ENCODE results near the gene ZNF865.

- no peak for TF ChIP-seq CTCF (conservative IDR thresholded peaks at IDR 0.05; ENCODE audit: low read depth, low read length)
- TF ChIP-seq MAFK (IDR thresholded peaks at IDR 0.05; ENCODE audit: low read depth, low read length), result no peak
- TF ChIP-seq USF2 (IDR thresholded peaks at IDR 0.05; ENCODE audit: low read depth, low read length), result no peak
- no peak for TF ChIP-seq POLR2A (IDR thresholded peaks at IDR 0.05; ENCODE audit: low read depth, low read length)
- no peak for TF ChIP-seq MAZ (IDR thresholded peaks at IDR 0.05; ENCODE audit: borderline replicate concordance, low read depth, low read length)
- no peak for TF ChIP-seq BHLHE40 (IDR thresholded peaks at IDR 0.05; ENCODE audit: low read depth, low read length)
- no peak for TF ChIP-seq RCOR1 (IDR thresholded peaks at IDR 0.05; ENCODE audit: insufficient replicate concordance, low read length)
- TF ChIP-seq MXI1 (IDR thresholded peaks at IDR 0.05; ENCODE audit: borderline replicate concordance, low read depth, low read length), result no peak
- no peak for TF ChIP-seq SMC3 (IDR thresholded peaks at IDR 0.05; ENCODE audit: low read depth, low read length)
- TF ChIP-seq RAD21 (IDR thresholded peaks at IDR 0.05; ENCODE audit: low read length), result no peak
- TF ChIP-seq CHD1 (IDR thresholded peaks at IDR 0.05; ENCODE audit: low read depth, low read length), result no peak
- no peak for TF ChIP-seq CEBPB (IDR thresholded peaks at IDR 0.05; ENCODE audit: low read depth, low read length)
- no peak for TF ChIP-seq RFX5 (IDR thresholded peaks at IDR 0.05; ENCODE audit: low read depth, low read length)
- TF ChIP-seq ELK1 (IDR thresholded peaks at IDR 0.05; ENCODE audit: borderline replicate concordance, low read depth, low read length), result no peak
Measured at GRCh38 chr19:55593096-55593772, 12.2 kb upstream of the ZNF865 start.

All from IMR-90 (cell line).